GM19438 (cell line): ENCODE measurements around the gene ZNF677.
"Not testable (repeated sequence)": the region's sequence is repeated elsewhere in the genome, so short reads cannot be mapped to it uniquely, and the experiment has no call there.

Source experiments
- ATAC-seq: cut with Tn5 transposase; IDR thresholded peaks from one replicate; pipeline ENCODE4 v1.9.1; 2021; ENCODE audit warnings: low read depth; ENCODE audit not compliant: unreplicated experiment

Gene ZNF677

DNA sequence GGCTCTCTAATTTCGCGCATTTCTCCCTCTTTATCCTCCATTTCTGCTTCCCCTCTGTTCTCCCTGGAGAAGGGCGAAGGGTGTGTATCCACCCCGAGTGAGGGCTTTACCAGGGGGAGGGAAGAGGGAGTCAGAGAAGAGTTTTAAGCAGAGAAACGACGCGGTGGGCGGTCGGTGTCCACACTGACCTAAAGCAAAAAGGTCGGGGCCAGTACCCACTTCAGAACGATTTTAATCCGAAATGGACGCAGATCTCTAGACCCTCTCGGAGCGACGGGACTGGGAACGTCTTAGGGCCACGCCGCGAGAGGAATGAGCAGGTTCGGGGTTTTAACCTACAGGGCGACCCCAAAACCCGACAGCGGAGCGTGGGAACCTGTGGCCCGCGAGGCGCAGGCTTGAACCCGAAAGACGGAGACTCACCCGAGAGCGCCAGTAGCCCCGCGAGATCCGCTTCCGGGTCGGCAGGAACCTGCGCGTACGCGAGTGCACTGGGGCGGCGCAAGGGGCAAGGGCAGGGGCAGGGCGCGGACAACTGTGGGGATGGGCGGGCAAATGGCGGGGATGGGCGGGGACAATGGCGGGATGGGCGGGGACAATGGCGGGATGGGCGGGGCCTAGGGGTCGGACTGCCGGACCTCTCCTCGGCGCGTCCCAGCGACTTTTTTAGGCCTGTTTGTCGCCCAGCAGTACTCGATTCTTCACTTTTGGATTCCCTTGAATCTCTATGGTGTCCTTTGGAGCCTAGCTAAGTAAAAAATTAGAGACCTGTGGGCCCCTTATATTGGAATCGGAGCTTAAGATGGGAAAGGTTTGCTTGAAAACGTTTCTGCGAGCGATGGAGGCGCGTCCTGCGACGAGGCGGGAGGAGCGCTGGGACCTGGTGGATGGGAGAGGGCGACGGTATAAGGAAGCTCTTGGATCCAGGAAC lies at the start of gene ZNF677:
TSS of gene ZNF677 (minus strand) at position 463 of the 931 bp plus-strand sequence. CDS start 3,323 bp downstream, outside the sequence.
- no peak for ATAC-seq

DNA sequence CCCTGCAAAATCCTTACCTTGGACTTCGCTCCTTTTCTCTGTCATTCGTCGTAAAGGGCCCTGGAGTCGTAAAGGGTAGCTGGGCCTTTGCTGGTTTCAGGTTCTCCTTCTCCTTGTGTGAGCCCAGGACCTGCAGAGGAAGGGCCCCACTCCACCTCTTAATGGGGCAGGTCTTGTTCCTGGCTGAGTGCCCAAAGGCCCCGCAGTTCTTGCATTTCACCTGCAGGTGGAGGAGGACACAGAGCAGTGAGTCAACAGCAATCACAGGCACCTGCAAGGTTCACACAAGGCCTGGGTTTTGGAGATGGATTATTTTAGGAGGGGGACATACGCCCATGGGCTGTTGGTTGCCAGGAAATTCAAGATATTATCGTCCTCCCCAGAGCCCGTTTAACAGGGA lies 46.7 kb upstream of the ZNF677 start:
- ATAC-seq: not testable (repeated sequence)

DNA sequence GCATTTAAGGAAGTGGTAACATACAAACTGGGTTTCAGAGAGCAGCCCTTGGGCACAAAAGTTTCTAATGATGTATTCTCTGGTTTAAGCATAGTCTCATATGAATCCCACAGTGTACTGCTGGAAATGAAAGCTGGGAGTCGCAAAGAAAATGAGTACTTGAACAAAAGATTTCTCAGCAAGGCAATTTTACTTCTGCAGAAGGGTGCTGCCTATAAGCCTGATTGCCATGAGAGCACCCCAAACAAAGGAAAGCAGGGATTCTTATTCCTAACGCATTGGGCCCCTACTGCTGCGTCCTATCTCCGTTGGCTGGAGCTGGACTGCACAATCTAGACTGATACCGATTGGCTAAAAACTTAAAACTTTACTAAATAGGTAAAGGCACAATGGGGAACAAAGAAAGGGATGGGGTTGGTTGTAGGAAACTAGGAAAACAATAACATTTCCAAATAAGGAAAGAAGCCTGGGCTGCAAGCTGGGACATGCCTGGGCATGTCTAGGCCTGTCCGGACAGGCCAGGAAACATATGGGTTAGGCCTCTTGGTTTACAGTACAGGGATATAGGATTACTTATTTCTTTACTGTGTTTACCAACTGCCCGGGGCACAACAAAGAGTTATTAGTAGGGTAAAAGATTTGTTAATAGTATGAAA lies 40.2 kb upstream of the ZNF677 start:
- no peak for ATAC-seq

DNA sequence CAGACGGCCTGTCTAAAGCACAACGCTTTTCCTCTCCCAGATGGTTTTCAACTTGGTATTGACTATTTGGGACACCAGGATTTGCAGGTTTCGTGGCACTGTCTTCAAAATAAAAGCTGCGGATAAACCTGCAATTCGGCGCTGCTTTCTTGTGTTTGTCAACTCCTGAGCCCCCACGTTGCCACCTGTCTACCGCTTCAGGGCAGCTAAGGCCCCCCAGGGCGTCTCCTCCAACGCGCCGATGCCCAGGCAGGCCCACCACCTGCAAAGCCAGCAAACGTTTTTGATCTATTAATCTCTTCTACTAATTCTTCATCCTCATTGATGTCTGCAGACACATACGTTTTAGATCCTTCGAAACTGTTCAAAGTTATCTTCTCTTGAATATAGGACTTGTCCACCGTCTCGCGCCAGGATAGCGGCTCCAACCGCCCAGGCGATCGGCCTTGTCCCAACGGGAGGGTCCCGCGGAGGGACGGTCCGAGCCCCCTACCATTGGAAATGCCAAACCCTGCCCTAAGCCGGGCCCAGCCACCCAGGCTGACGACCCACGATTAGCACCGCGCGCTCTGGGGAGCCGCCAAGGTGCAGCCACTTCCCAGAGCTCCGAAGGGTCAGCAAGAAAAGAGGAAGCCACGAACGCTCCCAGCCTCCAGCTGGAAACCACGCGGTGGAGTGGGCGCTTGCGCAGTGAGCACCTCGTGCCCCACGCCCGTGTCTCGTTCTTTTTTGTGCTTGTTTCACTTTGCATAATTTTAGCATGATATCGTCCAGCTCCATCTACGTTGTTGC lies 36.3 kb upstream of the ZNF677 start:
- ATAC-seq: no peak

DNA sequence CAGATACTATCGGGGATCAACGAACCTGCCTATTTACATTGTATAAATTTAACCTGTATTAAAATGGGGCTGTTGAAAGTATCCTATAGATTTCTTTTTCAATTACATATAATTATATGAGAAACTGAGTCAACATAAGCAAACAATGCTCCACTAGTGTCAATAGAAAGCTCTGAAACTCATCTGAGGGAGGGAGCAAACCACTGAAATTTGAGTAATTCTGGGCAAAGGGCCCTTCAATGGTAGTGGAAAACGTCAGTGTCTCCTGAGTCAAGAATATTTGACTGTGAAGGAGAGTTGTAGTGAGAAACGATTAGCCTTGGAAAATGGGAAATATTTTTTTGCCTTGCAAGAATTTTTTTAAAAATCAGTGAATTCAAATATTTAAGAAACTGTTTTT lies 30.4 kb upstream of the ZNF677 start:
- ATAC-seq: no peak

DNA sequence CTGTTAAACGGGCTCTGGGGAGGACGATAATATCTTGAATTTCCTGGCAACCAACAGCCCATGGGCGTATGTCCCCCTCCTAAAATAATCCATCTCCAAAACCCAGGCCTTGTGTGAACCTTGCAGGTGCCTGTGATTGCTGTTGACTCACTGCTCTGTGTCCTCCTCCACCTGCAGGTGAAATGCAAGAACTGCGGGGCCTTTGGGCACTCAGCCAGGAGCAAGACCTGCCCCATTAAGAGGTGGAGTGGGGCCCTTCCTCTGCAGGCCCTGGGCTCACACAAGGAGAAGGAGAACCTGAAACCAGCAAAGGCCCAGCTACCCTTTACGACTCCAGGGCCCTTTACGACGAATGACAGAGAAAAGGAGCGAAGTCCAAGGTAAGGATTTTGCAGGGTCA lies 27.3 kb upstream of the ZNF677 start:
- ATAC-seq: not testable (repeated sequence)

DNA sequence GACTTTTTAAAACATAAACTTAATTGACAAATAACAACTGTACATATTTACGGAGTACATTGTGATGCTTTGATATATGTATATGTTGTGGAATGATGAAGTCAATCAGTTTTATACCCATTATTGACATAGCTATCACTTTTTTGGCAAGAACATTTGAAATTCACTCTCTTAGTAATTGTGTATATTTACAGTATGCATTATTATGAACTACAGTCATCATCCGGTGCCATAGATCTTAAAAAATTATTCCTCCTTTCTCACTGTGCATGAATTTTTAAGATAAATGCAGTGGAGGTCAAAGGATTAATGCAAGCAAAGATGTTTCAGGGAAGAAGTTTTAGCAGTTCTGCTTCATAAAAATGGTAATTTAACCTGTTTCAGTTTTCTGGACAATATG lies 20.8 kb upstream of the ZNF677 start:
- ATAC-seq: no peak

DNA sequence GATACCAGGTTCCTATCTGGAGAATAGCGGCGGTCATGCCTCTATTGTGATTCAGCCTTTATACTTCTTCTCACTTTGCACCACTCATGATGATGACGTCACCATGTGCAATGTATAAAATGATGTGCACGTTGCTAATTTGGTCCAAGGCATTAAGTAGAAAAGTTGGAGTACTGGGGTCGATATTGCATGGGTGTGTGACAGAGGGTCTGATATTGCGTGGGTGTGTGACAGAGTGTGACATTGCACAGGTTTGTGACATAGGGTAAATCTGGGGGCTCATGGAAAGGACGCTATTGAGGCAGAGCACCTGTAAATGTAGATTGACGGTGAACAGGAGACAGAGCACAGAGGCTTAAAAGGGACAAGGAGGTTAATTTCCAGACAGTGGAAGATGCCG lies 17.4 kb upstream of the ZNF677 start:
- no peak for ATAC-seq

DNA sequence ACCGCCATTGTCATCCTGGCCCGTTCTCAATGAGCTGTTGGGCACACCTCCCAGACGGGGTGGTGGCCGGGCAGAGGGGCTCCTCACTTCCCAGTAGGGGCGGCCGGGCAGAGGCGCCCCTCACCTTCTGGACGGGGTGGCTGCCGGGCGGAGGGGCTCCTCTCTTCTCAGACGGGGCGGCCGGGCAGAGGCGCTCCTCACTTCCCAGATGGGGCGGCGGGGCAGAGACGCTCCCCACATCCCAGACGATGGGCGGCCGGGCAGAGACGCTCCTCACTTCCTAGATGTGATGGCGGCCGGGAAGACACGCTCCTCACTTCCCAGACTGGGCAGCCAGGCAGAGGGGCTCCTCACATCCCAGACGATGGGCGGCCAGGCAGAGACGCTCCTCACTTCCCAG lies 15.2 kb upstream of the ZNF677 start:
- ATAC-seq: not testable (repeated sequence)

DNA sequence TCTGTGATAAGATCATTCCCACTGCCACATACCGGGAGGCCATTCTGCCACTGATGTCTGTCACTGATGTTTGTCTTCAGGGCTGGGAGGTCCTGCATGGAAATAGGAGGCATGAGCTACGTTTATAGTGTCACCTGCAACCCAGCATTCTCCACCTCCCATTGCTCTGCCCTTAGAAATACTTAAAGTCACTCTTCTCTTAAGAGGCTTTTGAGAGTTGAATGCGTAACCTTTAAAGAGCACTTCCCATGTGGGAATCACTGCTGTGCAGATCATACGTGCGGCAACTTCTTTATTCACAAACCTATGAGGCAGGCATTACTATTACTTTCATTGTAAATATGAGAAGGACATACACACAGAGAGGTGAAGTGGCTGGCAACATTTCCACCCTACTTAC lies 12.9 kb upstream of the ZNF677 start, which contains the start of gene VN1R4:
TSS of gene VN1R4 (minus strand) at position 101 of the 400 bp plus-strand sequence. CDS start at position 43, 58 bp downstream.
- not testable (repeated sequence) for ATAC-seq

DNA sequence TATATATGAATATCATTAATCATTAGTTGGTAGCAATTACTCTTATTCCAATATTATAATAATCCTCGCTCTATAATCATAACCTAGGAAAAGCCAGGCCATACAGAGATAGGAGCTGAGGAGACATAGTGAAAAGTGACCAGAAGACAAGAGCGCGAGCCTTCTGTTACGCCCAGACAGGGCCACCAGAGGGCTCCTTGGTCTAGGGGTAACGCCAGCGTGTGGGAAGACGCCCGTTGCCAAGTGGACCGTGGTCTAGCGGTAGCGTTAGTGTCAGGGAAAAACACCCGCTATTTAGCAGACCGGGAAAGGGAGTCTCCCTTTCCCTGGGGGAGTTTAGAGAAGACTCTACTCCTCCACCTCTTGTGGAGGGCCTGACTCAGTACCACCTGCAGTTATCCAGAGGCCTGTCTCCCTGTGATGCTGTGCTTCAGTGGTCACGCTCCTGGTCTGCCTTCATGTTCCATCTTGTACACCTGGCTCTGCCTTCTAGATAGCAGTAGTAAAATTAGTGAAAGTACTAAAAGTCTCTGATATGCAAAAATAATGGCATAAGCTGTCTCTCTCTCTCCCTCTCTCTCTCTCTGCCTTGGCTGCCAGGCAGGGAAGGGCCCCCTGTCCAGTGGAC lies 3.2 kb upstream of the ZNF677 start, which contains the start of gene VN1R2:
TSS of gene VN1R2 (plus strand) at position 578 of the 628 bp plus-strand sequence. CDS start 84 bp downstream, outside the sequence.
- not testable (repeated sequence) for ATAC-seq

DNA sequence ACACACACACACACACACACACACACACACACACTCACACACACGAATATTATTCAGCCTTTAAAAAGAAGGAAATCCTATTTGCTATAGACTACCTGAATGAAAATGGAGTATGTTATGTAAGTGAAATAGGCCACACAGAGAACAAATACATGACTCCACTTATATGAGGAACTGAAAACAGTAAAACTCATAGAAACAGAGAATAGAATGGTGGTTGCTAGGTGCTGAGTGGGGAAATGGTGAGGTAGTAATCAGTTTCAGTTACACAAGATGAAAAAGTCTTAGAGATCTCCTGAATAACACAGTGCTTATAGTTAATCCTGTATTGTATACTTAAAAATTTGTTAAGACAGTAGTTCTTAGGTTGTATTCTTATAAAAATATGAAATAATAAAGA lies 8.2 kb downstream of the ZNF677 start:
- ATAC-seq: no peak

DNA sequence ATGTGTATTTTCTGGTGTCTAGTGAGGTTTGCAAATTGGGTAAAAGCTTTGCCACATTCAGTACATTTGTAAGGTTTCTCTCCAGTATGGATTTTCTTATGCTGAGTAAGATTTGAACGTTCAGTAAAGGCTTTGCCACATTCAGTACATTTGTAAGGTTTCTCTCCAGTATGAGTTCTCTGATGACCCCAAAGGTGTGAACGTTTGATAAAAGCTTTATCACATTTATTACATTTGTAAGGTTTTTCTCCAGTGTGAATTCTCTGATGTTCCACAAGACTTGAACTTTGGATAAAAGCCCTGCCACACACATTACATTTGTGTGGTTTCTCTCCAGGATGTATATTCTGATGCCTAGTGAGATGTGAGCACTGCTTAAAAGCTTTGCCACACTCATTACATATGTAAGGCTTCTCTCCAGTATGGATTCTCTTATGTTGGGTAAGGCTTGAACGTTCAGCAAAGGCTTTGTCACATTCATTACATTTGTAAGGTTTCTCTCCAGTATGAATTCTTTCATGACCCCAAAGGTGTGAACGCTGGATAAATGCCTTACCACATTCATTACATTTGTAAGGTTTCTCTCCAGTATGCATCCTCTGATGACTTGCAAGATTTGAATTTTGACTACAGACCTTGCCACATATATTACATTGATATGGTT lies 17.4 kb downstream of the ZNF677 start:
- no peak for ATAC-seq

DNA sequence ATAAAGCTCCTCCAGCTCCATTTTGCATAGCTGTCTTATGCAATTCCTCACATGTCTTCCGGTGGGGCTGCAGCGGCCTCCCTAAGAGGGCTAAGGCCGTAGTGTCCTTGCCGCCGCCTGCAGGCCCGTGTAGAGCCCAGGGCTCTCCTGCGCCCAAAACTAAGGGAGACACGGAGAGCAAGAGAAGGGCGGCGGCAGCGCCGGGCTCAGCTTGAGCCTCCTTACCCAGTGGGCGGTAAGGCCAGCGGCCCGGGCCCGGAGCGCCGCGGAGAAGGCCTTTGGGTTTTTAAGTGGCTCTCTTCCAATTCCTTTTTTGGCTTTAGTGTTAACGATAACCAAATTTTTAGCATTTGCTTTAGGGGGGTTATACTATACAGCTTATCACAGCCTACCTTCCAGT lies 30.1 kb downstream of the ZNF677 start:
- ATAC-seq: no peak

DNA sequence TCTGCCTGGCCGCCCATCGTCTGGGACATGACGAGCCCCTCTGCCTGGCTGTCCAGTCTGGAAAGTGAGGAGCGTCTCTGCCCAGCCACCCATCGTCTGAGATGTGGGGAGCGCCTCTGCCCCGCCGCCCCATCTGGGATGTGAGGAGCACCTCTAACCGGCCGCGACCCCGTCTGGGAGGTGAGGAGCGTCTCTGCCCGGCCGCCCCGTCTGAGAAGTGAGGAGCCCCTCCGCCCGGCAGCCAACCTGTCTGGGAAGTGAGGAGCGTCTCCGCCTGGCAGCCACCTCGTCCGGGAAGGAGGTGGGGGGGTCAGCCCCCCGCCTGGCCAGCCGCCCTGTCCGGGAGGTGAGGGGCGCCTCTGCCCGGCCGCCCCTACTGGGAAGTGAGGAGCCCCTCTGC lies 32.0 kb downstream of the ZNF677 start:
- ATAC-seq: not testable (repeated sequence)

DNA sequence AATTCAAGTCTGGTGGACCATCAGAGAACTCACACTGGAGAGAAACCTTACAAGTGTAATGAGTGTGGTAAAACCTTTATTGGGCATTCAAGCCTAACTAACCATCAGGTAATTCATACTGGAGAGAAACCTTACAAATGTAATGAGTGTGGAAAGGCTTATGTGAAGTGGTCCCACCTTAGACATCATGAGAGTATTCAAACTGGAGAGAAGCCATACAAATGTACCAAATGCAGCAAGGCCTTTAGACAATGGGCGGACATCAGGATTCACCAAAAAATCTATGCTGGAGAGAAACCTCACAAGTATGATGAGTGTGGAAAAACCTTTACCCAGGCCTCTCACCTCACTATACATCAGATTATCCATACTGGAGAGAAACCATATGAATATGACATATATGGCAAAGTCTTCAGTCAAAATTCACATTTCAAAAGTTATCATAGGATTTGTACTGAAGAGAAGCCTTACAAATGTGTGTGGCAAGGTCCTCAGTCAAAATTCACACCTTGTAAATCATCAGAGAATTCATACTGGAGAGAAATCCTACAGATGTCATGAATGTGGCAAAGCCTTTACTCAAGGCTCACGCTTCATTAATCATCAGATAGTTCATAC lies 41.9 kb downstream of the ZNF677 start:
- ATAC-seq: no peak

DNA sequence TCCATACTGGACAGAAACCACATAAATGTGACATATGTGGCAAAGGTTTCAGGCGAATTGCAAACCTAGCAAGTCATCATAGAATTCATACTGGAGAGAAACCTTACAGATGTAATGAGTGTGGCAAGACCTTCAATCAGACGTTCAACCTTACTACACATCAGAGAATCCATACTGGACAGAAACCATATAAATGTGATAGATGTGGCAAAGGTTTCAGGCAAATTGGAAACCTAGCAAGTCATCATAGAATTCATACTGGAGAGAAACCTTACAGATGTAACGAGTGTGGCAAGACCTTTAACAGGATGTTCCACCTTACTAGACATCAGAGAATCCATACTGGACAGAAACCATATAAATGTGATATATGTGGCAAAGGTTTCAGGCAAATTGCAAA lies 43.1 kb downstream of the ZNF677 start:
- not testable (repeated sequence) for ATAC-seq

DNA sequence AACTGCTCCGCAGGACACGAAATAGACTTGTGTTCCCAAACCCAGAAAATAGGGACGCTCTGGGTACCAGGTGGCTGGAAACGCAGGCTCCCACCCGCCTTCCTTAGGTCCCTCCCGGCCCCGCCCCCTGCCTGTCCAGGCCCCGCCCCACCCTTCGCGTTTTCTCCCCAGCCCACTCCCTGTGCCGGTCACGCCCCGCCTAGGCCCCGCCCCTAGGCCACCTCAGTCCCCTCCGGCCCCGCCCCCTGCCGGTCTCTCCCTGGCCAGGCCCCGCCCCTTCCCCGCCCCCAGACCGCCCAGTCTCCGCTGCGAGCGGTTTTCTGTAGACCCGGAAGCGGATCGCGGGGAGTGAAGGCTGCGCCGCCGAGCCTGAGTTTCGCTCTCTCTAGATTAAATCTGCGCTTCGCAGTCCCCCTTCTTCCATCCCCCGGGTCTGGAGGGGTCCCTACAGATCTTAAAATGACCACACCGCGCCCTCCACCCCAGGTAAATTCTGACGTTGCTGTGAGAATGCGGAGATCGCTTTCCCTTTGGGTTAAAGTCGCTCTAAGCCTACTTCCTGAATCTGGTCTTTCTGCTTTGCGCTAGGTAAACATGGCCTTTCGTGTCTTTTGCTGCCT lies 57.8 kb downstream of the ZNF677 start:
- ATAC-seq: no peak
